Stimulated activated CD4-positive, alpha-beta T cell treated with anti-CD3 and anti-CD28 coated beads, Interleukin-1b, Interleukin-23, amount 100 ng/mL, for 48 hours (primary cell): ENCODE measurements around the gene TMLHE.
"Not testable (repeated sequence)": the region's sequence is repeated elsewhere in the genome, so short reads cannot be mapped to it uniquely, and the experiment has no call there.

Experiments used
- DNase-seq: peaks from one replicate; pipeline ENCODE4 v3.0.0-alpha.2; 2020

The TMLHE gene, protein sequence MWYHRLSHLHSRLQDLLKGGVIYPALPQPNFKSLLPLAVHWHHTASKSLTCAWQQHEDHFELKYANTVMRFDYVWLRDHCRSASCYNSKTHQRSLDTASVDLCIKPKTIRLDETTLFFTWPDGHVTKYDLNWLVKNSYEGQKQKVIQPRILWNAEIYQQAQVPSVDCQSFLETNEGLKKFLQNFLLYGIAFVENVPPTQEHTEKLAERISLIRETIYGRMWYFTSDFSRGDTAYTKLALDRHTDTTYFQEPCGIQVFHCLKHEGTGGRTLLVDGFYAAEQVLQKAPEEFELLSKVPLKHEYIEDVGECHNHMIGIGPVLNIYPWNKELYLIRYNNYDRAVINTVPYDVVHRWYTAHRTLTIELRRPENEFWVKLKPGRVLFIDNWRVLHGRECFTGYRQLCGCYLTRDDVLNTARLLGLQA

GRCh38 chrX:155612312-155613224 lies at the start of gene TMLHE, which contains the start of gene SPRY3:
TSS of gene TMLHE (minus strand) at chrX:155612952. CDS start at chrX:155545276, 67,676 bp downstream.
TSS of gene SPRY3 (plus strand) at chrX:155612586.
- DNase-seq, result peak; percentile 61

- DNase-seq, result no peak
Observed at GRCh38 chrX:155662282-155662681, 49.5 kb upstream of the TMLHE start.

DNA sequence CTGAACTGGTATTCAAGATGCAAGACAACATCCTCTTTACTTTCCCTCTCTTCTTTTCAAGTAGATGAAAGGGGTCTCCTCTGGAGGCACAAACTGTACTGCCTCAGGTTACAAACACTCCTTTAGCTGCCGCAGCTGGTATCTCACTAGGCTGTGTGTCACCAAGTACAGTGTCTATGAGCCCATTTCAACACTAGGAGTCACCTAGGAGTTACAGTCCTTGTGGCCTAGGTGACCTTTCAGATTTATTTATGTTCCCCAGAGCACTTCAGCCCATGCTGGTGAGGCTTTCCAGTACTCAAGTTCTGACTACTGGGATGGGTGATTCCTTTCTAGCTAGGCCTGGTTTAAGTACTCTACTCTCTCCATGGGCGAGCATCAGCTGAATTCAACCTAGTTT lies 32.4 kb upstream of the TMLHE start:
- DNase-seq, result no peak

- DNase-seq, result no peak
Observed at GRCh38 chrX:155643240-155643639, 30.5 kb upstream of the TMLHE start.

GRCh38 chrX:155641371-155641770 lies 28.6 kb upstream of the TMLHE start:
- DNase-seq, result not testable (repeated sequence)

DNA sequence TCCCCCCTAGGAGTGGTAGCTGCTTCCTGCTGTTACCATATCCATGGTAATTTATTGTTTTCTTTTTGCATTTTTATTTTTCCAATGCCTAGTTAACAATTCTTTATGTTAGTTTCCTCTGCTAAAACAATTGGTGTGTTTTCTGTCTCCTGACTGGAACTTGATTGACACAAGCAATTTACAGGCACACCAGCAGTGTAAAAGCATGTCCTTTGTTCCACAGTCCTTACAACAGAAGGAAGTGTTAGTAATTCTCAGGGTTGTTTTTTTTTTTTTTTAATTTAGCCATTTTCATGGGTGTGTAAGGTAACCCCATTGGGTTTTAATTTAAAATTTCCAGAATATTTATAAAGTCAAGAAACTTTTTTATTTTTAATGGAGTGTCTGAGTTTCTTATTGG lies 25.0 kb upstream of the TMLHE start:
- DNase-seq, result no peak

- not testable (repeated sequence) for DNase-seq
Observed at GRCh38 chrX:155635019-155635418, 22.3 kb upstream of the TMLHE start.

- DNase-seq, result no peak
Observed at GRCh38 chrX:155632431-155633100, 19.8 kb upstream of the TMLHE start.

DNA sequence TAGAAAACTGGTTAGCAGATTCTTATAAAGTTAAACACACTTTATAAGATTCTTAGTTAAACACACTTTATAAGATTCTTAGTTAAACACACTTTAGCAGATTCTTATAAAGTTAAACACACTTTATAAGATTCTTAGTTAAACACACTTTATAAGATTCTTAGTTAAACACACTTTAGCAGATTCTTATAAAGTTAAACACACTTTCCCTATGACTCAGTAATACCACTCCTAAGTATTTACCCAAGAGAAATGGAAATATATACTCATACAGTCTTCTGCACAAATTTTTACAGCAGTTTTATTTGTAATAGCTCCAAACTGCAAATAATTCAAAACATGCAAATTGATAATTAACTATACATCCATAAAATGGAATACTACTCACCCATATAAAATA lies 7.4 kb upstream of the TMLHE start:
- DNase-seq, result not testable (repeated sequence)

DNA sequence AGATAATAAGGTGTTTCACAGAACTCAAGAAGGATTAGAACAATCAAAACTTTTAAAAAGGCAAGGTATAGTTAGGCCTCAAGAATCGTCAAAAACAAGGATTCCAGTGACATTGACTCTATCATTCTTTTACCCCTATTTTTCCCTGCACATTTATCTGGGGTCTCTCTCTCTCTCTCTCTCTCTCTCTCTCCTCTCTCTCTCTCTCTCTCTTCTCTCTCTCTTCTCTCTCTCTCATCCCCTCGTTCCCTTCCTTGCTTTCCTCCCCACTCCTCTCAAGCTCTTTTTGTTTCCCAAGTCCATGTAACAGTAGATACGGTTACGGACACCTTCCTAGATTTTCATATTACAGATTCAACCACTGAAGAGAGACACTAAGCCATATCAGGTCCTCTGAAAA lies 3.2 kb upstream of the TMLHE start:
- DNase-seq, result no peak

- DNase-seq, result no peak
Observed at GRCh38 chrX:155613927-155614559, 1.3 kb upstream of the TMLHE start.

DNA sequence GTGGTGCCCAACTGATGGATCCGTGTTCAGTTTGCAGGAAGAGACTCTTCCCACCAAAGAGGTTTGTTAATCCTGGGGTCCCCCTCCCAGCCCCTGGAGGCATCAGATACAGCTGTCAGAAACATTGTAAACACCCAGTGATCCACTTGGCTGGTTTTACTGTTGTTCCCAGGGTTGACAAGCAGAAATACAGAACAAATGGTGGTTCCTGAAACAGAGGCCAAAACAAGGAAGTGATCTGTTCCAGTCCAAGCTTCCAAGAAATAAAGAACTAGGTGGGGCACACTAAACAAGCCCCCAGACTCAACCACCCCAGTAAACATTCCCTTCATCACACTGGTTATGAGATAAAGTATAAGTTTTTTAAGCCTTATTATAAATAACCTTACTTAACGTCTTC lies 1.4 kb downstream of the TMLHE start:
- no peak for DNase-seq

GRCh38 chrX:155592981-155593380 lies 19.8 kb downstream of the TMLHE start:
- no peak for DNase-seq

DNA sequence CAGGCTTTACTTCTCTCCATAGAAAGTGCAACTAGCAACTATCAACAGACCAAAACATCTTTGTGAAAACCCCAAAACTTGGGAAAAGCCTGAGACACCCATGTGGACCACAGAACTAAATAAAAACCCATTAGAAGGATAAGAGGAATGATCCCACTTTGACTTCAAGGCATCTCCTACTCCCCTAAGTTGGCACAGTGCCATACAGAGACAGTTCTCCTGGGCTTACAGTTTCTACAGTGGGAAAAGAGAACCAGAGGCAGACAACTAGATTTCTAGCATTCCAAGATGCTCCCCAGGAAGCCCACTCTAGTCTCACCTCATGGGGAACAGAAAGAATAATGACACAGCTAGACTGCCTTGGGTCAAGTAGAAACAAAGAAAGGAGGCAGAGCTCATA lies 20.4 kb downstream of the TMLHE start:
- DNase-seq, result no peak

GRCh38 chrX:155577682-155578081 lies 35.1 kb downstream of the TMLHE start:
- DNase-seq, result no peak

GRCh38 chrX:155563099-155563498 lies 49.7 kb downstream of the TMLHE start:
- no peak for DNase-seq

DNA sequence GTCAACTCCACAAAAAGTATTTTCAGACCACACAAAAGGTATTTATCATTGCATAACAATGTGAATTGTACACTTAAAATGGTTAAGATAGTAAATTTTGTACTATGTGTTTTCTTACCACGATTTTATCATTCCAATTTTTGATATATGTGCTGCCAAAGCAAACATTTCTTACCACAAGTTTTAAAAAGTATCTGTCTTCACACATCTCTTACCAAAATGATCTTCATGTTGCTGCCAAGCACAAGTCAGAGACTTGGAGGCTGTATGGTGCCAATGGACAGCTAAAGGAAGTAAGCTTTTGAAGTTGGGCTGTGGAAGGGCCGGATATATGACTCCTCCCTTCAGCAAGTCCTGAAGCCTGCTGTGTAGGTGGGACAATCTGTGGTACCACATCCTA lies 67.9 kb downstream of the TMLHE start:
- DNase-seq, result no peak

DNA sequence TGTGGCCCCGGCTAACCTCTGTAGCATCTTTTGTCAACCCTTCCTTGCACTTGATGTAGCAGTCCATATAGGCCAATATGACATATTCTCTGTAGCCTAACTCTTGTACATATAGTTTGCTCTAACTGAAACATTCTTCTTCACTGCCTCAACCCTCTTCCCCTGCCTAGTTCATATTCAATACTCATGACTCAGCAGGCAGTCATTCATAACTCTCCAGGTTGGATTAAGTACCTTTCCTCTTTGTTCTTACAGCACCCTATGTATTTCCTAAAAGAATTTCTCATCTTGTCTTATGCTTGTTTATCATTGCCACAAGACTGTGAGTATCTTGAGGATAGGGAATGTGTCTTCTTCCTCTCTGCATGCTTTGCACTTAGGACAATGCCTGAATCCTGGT lies 76.9 kb downstream of the TMLHE start:
- DNase-seq, result no peak

- no peak for DNase-seq
Observed at GRCh38 chrX:155534800-155535199, 78.0 kb downstream of the TMLHE start.

- not testable (repeated sequence) for DNase-seq
Observed at GRCh38 chrX:155527023-155527422, 85.7 kb downstream of the TMLHE start.

GRCh38 chrX:155514225-155514624 lies 98.5 kb downstream of the TMLHE start:
- no peak for DNase-seq

DNA sequence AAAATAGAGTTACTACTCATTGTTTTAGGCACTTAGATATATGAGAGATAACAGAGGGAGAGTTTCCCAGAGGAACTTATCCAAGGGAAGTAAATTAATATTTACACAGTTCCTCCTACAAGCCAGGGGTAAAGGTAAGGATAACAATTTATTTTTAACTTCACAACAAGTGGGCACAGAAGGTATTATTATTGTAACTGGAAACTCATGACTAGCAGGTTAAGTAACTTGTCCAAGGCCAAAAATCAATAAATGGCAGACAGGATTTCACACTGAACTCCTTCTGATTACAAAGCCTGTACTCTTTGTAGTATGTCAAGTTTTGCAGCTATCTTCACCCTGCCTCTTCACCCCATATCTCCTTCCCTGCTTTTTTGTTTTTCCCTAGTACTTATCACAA lies 107.5 kb downstream of the TMLHE start:
- DNase-seq, result no peak

GRCh38 chrX:155495134-155495533 lies 117.6 kb downstream of the TMLHE start:
- not testable (repeated sequence) for DNase-seq
